Stimulated activated CD4-positive, alpha-beta T cell treated with anti-CD3 and anti-CD28 coated beads, Interleukin-4, amount 100 ng/mL, for 24 hours (primary cell): ENCODE results near the gene PLPP2.

Experiments
- DNase-seq: peaks from one replicate; pipeline ENCODE4 v3.0.0-alpha.2; 2020

The PLPP2 gene

GRCh38 chr19:313988-314815 lies 23.0 kb upstream of the PLPP2 start:
- DNase-seq, result no peak

GRCh38 chr19:313169-313987 lies 22.2 kb upstream of the PLPP2 start:
- no peak for DNase-seq

- DNase-seq, result no peak
These were observed 20.6 kb upstream of the PLPP2 start for GRCh38 chr19:311813-312261.

GRCh38 chr19:310781-311496 lies 19.7 kb upstream of the PLPP2 start:
- no peak for DNase-seq

- no peak for DNase-seq
These were observed 19.0 kb upstream of the PLPP2 start for GRCh38 chr19:310141-310651.

GRCh38 chr19:309206-309565 lies 18.0 kb upstream of the PLPP2 start:
- no peak for DNase-seq

- no peak for DNase-seq
These were observed 17.4 kb upstream of the PLPP2 start for GRCh38 chr19:308471-309205.

GRCh38 chr19:307793-308420 lies 16.7 kb upstream of the PLPP2 start:
- DNase-seq, result no peak

- no peak for DNase-seq
These were observed 15.9 kb upstream of the PLPP2 start for GRCh38 chr19:307111-307531.

GRCh38 chr19:306151-306900 lies 15.1 kb upstream of the PLPP2 start:
- DNase-seq, result no peak

GRCh38 chr19:305240-306150 lies 14.3 kb upstream of the PLPP2 start:
- DNase-seq, result no peak

GRCh38 chr19:296476-297225 lies 5.4 kb upstream of the PLPP2 start:
- no peak for DNase-seq

- no peak for DNase-seq
These were observed 4.6 kb upstream of the PLPP2 start for GRCh38 chr19:295687-296370.

- DNase-seq, result peak; percentile 50
These were observed 3.9 kb upstream of the PLPP2 start for GRCh38 chr19:294946-295686.

GRCh38 chr19:294341-294945 lies 3.2 kb upstream of the PLPP2 start:
- DNase-seq, result no peak

GRCh38 chr19:293436-294110 lies 2.4 kb upstream of the PLPP2 start:
- no peak for DNase-seq

GRCh38 chr19:292951-293350 lies 1.7 kb upstream of the PLPP2 start:
- no peak for DNase-seq
